ENCODE data around the gene COBL.

COBL gene

DNA sequence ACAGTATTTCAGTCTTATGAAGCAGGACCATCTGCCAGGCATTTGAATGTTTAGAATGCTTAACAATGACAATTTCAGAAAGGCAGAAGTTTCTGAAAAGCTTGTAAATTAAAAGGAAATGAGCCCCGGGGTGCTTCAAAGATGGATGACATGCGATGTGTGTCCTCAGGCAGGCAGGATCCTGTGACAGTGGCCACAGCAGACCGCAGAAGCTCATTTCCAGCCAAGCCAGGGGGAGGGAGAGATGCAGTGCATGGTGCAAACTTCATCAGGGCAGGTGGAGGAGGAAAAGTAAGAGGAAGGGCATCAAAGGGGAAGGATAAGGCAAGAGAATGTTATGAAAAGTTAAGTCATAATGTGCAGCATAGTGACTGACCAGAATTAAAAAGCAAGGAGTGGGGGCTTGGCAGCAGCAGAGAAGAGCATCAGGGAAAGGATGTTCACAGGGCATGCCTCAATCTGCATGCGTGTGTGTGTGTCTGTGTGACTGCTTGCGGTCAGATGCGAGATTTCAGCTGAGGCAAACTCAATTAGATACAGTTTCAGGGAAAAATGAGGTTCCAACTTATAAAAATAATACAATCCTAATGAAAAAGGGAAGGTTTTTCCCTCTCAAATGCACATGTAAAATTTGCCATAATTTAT, 173.7 kb downstream of the COBL start:
- DNase-seq (ENCODE audit: low read depth) = no peak

DNA sequence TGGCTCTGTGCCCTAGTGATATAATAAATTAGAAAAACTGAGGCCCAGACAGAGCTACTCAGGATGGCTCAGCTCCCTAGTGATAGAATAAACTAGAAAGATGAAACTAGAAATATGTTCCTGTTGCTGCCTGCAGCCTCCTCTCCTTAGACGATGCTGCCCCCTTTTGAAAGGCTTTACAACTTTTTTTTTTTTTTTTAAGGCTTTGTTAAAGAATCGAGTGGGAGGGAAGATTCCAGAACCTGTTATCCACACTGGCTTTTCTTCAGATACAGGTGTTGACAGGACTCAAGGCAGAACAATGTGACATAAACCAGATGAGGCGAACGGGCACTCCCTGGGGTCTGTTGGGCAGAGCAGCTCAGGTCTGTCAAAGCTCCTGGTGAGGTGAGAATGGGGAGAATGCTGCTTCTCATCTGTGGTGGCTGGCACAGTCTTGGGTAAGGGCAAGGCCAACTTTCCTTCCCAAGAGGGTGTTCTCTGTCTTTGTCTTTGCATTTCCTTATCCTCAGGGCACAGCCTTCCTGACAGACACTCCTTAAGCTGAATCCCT, 175.1 kb downstream of the COBL start:
- DNase-seq (ENCODE audit: low read depth) = no peak

DNA sequence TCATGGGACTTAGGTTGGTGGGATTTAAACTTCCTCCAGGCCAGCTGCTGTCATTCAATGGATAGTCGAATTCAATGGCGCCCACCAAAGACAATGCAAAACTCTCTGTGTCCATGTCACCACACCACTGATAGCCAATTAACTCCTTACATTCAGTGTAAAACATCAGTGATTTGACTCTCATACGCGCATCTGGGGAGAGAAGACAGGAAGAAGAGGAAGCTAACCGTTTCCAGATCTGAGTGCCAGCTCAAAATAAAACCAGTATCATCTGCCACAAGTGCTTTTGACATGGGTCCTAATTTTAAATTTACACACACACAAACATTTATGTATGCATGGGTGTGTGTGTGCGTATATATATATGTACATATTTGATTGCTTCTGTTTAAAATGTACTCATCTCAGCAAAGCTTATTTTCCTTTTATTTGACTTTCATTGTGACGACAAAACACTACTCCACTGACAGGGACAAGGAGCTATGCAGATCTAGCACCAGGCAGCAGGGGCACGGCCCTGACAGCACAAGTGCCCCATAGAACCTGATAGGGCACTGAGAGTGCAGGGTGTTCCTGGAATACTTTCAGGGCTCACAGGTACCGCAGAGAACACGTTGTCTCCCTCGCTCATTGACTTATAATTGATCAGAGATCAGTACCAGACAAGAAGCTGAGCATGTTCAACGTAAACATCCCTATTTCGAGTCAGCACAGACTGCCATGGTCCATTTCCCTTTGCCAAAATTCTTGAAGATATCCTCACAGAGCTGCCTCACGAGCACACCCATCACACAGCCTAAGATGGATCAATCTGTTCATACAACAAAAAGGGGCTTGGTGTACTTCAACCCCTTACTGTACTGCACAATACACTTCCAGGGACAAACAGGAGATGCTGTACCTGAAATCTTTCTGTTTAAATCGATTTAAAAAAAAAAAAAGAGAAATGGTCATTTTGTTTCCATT, 176.1 kb downstream of the COBL start:
- DNase-seq (ENCODE audit: low read depth) = no peak

DNA sequence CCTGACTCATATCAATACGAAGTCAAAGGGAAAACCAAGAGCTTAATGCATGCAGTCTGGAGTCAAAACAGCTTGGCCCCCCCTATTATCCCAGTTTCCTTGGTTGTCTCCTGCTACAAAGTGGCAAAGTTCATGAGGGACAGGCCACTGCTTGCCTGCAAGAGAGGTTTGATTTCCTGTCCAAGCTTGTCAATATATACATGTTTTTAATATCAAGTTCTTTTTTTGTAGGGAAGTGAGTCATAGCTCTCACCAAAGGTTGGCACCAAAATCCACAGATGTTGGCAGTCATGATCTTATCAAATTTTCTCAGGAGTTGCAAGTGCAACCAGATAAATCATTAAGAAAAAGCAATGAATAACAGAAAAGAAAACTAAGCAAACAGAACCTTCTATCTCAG, 176.8 kb downstream of the COBL start:
- DNase-seq (ENCODE audit: low read depth) = no peak

DNA sequence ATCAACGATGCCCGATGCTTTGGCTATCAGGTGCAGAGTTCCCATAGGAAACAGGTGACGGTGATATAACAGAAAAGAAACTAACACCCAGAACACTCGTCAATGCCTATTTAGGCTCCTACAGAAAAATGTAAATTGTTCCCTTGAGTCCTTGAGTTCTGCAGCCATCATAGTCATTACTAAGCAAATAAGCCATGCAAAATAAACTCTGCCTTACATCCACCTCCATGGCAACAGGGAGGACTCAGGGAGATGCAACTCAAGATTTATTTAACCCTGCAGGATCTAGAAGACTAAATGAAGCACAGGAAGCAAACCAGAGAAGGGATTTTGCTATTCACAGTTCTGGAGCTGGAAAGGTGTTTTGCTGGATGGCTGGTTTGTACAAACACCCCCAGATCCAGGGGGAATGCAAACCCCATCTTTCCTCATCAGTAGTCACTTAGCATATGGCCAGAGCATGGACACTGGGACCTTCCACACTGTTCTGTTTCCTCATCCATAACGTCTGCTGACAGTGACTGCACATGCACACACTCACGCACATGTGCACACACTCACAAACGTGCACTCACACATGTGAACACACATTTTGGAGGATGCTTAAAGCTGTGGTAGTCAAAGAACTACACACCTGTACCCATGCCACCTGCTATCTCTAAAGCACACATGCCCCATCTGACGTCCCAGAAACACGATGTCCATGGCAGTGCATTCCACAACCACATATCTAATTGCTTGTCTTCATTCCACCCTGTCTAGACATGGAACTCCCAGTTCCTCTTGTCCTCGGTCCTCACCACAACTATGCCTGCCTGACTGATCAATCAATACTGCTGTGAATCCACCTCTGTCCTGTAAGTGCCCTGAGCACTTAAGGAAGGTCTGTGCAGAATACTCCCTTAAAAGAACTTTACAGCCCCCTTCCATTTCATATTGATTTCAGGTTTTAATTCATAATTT, 178.2 kb downstream of the COBL start:
- no peak for DNase-seq (ENCODE audit: low read depth)

DNA sequence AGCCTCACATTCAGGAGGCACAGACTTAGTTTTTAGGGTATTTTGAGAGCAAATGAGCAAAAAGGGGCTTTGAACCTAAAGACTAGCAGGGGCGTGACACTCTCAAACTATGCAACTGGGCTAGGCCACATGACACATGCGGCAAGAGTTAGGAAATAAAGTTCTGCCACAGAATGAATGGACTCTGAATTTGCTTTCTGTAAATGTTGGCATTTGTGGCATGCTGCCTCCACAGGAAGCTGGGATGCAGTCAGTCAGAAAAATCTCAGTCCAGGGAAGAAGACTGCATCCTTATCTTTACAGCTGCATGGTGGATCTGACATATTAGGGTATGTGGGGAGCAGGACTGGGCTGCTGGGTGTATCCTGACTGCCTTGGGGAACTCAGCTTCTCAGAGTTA, 181.0 kb downstream of the COBL start:
- no peak for DNase-seq (ENCODE audit: low read depth)

DNA sequence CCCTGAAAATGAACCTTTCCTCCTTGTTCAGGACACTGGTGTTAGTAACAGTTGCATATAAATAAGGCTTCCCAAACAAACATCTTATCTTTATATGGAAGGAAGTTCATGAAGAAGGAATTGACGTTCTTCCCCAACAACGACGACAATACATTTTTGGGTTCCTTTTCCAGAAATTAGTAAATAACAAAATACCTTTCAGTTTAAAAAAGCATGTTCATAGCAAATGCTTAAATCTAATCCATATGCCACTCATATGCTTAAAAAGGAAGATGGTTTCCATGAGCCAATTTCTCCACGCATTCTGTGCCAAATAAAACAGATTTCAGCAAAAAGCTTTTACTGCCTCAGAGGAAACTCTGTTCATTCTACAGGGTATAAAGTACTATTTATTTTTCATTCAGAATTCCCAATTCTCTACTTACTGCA, 182.6 kb downstream of the COBL start:
- no peak for DNase-seq (ENCODE audit: low read depth)

DNA sequence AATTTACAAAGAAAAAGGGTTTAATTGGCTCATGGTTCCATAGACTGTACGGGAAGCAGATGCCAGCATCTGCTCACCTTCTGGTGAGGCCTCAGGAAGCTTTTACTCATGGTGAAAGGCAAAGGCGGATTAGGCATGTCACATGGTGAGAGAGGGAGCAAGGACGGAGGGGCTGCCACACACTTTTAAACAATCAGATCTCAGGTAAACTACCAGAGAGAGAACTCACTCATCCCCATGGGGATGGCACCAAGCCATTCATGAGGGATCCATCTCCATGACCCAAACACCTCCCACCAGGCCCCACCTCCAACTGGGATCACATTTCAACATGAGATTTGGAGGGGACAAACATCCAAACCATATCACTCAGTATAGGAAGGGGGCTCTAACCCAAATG, 183.9 kb downstream of the COBL start:
- DNase-seq (ENCODE audit: low read depth) = no peak

DNA sequence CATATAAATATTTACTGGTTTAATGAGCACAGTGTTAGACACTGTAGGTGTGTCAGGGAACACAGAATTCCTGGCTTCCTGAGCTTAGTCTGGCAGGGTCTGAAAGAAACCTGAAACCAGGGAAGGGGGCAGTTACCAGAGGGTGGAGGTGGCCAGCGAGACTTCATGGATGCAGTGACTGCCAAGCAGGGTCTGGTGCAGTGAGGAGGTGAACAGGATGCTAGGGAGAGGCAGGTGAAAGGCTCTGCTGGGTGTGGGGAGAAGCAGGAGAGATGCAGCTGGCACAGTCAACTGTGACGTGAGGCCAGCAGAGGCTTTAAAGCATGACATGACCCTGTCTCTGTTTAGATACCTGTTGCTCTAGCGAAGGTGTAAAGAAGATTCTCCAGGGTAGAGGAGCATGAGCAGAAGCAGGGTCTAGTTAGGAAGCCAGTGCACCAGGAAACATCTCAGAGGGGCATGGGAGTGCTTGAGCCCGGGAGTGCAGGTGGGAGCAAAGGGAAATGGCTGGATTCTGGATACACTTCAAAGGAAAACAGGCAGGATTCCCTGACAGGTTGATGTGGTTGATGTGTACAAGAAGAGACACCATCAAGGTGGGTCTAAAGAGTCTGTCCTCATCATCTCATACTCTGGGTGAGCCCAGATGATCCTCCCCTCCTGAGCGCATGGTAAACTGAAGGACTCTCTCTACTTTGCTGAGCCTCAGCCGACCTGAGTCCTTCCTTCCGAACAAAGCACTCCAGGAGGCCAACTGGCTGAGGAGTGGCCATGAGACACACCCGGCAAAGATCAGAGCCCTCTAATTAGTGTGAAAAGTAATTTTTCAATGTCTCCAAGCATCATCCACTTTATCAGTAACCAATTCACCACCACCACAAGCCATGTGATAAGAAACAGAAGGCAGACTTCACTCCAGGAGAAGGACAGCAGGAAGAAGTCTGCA, 186.8 kb downstream of the COBL start:
- no peak for DNase-seq (ENCODE audit: low read depth)

DNA sequence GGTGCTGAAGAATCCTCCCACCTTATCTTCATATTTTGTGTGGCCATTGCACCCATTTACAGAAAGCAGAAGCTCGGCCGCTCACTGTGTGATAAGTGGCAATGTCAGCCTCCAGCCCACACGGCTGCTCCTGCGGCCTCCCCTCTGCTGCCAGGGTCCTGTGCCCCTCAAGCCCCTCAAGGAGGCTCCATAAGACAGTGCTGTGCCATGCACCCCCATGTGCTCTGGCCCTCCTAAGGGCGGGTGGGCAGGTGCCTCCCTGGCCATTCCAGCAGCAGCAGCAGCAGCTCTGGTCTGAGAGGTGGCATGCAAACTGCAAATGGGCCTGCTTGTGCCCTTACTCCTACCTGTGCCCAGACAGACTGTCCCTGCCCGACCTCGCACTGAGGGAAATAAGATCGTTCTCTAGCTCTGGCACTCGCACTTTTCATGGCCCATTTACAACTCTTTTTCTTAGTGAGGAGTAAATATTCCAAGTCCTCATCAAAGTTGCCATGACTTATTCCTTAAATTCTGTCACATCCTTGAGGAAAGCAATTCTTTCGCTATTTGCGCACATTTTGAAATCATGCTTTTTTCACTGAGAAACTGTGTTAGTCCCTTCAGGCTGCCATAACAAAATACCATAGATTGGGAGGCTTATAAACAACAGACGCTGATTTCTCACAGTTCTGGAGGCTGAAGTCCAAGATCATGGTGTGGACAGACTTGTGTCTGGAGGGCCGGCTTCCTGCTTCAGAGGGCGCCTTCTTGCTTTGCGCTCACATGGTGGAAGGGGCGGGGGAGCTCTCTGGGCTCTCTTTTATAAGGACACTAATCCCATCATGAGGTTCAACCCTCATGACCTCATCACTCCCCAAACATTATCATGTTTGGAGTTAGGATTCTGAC, 187.8 kb downstream of the COBL start:
- DNase-seq (ENCODE audit: low read depth) = no peak

DNA sequence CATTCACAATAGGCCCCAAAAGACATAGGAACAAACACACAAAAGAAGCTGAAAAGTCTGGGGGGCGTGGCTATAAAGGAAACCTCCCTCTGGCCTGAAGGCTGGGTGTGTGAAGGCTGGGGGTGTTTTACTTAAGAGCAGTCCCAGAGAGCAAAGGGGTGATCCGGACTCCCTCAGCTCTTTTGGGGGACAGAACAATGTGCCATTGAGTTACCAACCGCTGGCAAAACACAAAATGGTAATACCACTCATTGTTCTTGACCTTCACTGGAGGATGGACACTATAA, 189.0 kb downstream of the COBL start:
- DNase-seq (ENCODE audit: low read depth) = no peak

DNA sequence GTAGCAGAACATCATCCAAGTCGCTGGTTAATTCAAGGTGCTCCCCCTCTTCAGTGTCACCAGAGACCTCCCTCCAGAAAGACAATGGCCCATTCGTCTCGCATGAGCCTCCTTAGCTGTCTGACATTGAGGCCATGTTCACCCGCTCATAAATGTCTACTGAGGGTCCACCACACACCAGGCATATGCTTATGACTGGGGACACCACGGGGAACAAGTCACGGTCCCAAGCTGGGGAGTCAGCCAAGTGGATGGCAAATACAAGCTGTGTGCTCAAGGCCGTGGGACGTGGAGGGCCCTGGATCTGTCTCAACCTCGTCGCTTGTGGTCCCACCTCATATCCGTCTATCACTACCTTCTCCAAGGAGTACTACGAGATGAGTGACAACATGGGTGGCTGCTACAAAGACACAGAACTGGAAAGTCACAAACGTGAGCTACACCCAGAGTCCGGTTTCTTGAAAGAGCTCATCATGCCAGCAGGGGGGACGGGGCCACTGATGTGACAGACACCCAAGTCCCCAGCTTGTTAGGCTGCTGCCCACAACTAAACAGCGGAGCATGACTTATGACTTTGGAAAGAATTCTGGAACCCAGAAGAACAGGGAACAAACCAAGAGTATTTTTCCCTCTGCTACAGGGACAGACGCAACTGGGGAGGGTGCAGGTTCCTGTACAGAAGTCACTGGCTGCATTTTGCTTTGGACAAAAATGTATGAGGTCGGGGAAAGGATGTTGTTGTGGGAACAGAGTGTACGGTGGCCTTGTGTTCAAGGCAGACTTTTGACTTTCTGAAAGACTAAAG, 189.6 kb downstream of the COBL start:
- DNase-seq (ENCODE audit: low read depth) = no peak

DNA sequence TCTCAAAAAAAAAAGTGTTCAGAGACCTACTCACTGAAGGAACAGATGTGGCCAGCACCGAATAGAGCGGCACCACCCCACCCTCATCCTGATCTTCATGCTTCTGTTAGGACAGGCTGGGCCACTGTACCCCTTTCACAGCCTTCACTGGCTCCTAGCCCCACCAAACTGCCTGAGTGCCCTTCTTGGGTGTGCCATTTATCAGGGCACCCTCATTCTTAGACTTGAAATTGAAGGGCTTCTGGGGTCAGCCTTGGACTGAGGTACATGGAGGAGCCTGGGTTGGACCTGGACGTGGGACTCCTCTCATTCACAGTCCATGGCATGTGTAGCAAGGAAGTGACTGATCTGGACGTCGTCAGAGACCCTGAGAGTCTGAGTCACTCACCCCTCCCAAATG, 190.3 kb downstream of the COBL start:
- DNase-seq (ENCODE audit: low read depth) = no peak

DNA sequence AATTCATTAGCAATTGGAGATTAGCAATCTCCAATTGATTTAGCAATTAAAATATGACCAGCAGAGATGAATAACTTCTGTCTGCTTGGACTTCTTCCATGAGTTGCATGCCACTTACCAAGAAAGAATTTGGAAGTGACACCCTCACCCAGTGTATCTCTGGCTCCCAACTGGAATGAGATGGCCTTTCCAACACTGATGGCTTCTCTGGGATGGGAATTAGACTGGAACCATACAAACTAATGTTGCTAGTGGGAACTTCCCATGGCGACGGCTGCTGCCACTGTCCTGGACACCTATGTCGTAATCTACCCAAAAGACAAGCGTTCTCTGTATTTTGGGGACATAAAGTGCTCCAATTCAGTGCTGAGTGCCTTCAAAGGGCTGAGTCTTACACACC, 192.3 kb downstream of the COBL start:
- DNase-seq (ENCODE audit: low read depth) = no peak

DNA sequence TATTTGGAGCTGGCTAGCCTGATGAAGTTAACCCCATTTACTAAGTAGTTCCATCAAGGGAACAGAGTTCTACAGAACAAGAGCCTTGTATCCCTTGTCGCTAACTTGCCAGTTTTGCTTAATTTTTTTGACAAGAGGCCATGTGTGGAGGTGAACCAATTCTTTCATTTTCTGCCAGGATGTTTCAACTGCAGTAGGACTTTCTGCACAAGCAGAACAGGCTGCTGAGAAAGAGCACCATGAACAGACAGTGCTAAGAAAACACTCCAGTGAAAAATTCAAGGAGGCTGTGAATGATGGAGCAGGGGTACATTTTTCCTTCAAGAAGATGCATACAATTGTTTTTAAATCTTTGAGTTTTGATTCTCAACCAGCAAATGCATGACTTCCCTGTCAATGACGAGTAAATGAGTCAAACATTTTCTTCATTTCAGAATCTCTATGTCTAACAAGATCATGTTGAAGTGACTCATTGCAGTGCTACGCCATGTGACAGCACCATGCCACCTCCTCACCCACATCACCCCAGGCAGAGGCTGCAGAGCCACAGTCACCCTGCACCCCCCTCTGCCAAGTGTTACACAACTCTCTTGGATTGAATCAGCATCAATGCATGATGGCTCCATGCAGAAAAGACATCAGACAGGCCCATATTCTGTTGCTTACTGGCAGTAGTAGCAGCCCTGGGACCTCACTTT, 193.1 kb downstream of the COBL start:
- peak; percentile 45 for DNase-seq (ENCODE audit: low read depth)

DNA sequence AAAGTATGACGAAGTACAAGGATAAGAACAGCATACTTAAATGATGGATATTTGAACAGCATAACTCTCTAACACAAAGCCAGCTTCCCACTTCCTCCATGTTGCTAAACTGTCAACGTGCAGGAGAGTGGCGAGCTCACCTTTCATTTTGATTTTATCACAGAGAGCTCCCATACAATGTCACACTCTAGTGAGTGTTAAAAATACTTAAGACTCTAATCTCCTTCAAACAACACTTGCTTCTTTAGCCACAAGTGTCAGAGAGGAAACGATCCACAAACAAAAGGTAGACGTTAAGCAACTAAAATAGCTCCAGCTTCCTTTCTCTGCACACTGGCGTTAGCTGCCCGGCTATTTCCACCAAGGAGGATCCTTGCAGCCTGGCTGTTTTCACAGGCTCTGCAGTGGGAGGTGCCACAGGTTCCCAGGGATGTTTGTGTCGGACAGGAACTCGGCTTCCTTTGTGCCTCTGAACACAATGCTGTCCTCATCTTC, 194.6 kb downstream of the COBL start:
- DNase-seq (ENCODE audit: low read depth) = no peak

DNA sequence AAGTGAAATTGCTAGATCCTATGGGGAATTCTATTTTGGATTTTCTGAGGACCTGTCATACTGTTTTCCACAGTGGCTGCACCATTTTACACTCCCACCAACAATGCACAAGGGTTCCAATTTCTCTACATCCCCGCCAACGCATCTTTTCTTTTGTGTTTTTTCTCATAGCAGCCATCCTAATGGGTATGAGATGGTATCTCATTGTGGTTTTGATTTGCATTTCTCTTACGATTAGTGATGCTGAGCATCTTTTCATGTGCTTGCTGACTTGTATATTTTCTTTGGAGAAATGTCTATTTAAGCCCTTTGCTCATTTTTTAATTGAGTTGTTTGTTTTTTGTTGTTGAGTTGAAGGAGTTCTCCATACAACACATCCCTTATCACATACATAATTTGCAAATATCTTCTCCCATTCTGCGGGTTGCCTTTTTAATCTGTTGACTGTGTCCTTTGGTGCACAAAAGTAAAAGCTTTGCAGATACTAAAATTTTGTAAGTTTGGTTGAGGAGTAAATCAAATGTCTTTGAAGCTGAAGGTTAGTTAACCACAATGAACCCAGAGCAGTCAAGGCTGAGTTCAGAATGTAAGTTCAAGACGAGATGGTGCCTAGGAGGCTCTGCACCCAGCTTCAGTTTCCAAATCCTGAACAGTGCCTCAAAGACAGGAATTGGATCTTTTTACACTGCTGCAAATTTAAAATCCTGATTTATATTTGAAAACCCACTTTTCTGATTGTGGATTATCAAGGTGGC, 195.4 kb downstream of the COBL start:
- DNase-seq (ENCODE audit: low read depth) = no peak

DNA sequence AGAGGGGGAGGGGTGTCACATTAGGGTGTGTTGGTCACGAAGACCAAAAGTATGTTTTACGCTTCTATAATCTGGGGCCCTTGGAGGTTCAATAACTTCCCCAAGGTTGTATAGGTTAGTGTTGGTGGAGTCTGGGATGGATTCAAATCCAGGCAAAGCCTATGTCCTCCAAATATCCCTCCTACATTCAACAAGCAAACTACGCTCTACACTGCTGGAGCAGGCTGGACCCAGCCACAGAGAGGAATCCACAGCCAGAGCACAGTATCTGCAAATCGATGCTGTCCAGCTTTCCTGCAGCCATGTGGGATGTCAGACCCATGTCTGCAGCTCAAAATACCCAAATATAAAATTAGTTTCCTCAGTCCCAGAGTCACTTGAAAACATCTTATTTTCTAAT, 198.0 kb downstream of the COBL start:
- no peak for DNase-seq (ENCODE audit: low read depth)
